Gastroesophageal sphincter (tissue), 4 donors: ENCODE data around the gene NUP98. TPM values are rescaled to one million over a fixed set of nuclear protein-coding genes. Genes with fewer than 3 reads are reported as not detected.
"Not testable (repeated sequence)": the region's sequence is repeated elsewhere in the genome, so short reads cannot be mapped to it uniquely, and the experiment has no call there.

Experiments
- ATAC-seq: fragments of 150-250 bp; one replicate; pipeline ENCODE4 v1.9.1; 2016; ENCODE audit warnings: mild to moderate bottlenecking, moderate library complexity
- H3K27ac ChIP-seq, 4 donors: fragments of 200-600 bp; sonication (generic) in 3 of 4; 1 replicate in 3 of 4; 2 replicates in 1 of 4; pipeline ENCODE4 v1.5.1; 2016 to 2019
- H3K27me3 ChIP-seq: fragments of 200-600 bp; sonication (generic); one replicate; pipeline ENCODE4 v1.5.1; 2019
- H3K36me3 ChIP-seq, 2 donors: fragments of 200-600 bp; sonication (generic); one replicate each; pipeline ENCODE4 v1.5.1; 2019; ENCODE audit warnings: control low read depth in 1 of 2
- H3K4me1 ChIP-seq, 3 donors: fragments of 200-600 bp; sonication (generic); 1 replicate in 2 of 3; 2 replicates in 1 of 3; pipeline ENCODE4 v1.5.1; 2016 to 2019; ENCODE audit warnings: control low read depth in 2 of 3
- H3K4me3 ChIP-seq, 2 donors: fragments of 200-600 bp; sonication (generic); one replicate each; pipeline ENCODE4 v1.5.1; 2019; ENCODE audit warnings: mild to moderate bottlenecking in 1 of 2, moderate library complexity in 1 of 2
- H3K9me3 ChIP-seq, 3 donors: fragments of 200-600 bp; sonication (generic); one replicate each; pipeline ENCODE4 v1.5.1; 2017 to 2019; ENCODE audit warnings: control low read depth in 2 of 3
- CTCF ChIP-seq, 4 experiments: fragments of 200-600 bp in 2 of 4; fragments of 450-650 bp in 2 of 4; sonication (generic) in 1 of 4; IDR thresholded peaks; one replicate each; pipeline ENCODE4 v1.5.1; 2017 to 2019; ENCODE audit warnings: antibody characterized with exemption in 4 of 4, mild to moderate bottlenecking in 2 of 4, moderate library complexity in 2 of 4
- EP300 ChIP-seq: sonication (generic); formaldehyde crosslinking; IDR thresholded peaks from one replicate; pipeline ENCODE4 v1.6.1; 2017; ENCODE audit warnings: antibody characterized with exemption, mild to moderate bottlenecking
- POLR2A ChIP-seq, 2 donors: fragments of 450-650 bp; IDR thresholded peaks; one replicate each; pipeline ENCODE4 v1.6.1; 2017; ENCODE audit warnings: antibody characterized with exemption in 2 of 2, mild to moderate bottlenecking in 2 of 2, moderate library complexity in 1 of 2
- POLR2AphosphoS5 ChIP-seq: sonication (generic); formaldehyde crosslinking; IDR thresholded peaks from one replicate; pipeline ENCODE4 v1.6.1; 2017; ENCODE audit warnings: antibody characterized with exemption
- WGBS, 2 donors: methylation state at CpG; one replicate each; pipeline ENCODE4 v1.1.5; 2018; ENCODE audit warnings: low coverage in 1 of 2; 5-methylcytosine and 5-hydroxymethylcytosine counted together
- total RNA-seq, 4 donors: library from RNA; depleted of rRNA; stranded (reverse); fragments of >200 nt; gene quantifications; one replicate each; pipeline ENCODE4 v1.1.0, GENCODE V29; 2016

The NUP98 gene
- total RNA-seq, 4 donors from 2014 or later, result 72.1 to 141 (median 103) TPM

GRCh38 chr11:3781423-3781822 is 15.9 kb downstream of the NUP98 start:
- Histone ChIP-seq H3K4me1 (peaks cover 0 to 54% (median 0%) of the 10 kb centered on the region in 3 donors), H3K4me3 (no peak overlapping the region), H3K9me3 (no peaks in the 10 kb centered on the region), H3K27ac (peak overlapping the region in 1 of 4 donors; percentile 41), H3K36me3 (peaks cover 7 to 44% of the 10 kb centered on the region in 2 donors), H3K27me3 (no peaks in the 10 kb centered on the region)
- WGBS, 2 donors, result 3 to 7% methylated on average over 2 of the region's 2 CpGs
- ATAC-seq, result no peak
- TF ChIP-seq POLR2A (IDR thresholded peaks at IDR 0.05), result no peak
- TF ChIP-seq POLR2AphosphoS5, result peak; percentile 7
- no peak for TF ChIP-seq EP300

- WGBS, 2 donors, result 65% methylated on average over 6 to 7 of the region's 7 CpGs
- H3K36me3 ChIP-seq, result peaks cover 10 to 98% of the 10 kb centered on the region in 2 donors
- H3K4me3 ChIP-seq, result no peak overlapping the region
- H3K27ac ChIP-seq, result no peak overlapping the region
- no peak for ATAC-seq
- peaks cover 0 to 4% (median 0%) of the 10 kb centered on the region in 3 donors for H3K4me1 ChIP-seq
- H3K9me3 ChIP-seq, result no peaks in the 10 kb centered on the region
- no peak for TF ChIP-seq EP300
- no peak for TF ChIP-seq POLR2AphosphoS5
- no peak for TF ChIP-seq CTCF (IDR thresholded peaks at IDR 0.05)
- TF ChIP-seq POLR2A (IDR thresholded peaks at IDR 0.05), result no peak
- H3K27me3 ChIP-seq, result no peaks in the 10 kb centered on the region
Measured at GRCh38 chr11:3775736-3776406, 21.5 kb downstream of the NUP98 start.

GRCh38 chr11:3773180-3773579 is 24.2 kb downstream of the NUP98 start:
- Histone ChIP-seq H3K4me1 (no peaks in the 10 kb centered on the region), H3K9me3 (no peaks in the 10 kb centered on the region), H3K27me3 (no peaks in the 10 kb centered on the region), H3K36me3 (peaks cover 4 to 99% of the 10 kb centered on the region in 2 donors), H3K27ac (no peak overlapping the region), H3K4me3 (no peak overlapping the region)
- 84 to 86% methylated on average over 4 of the region's 4 CpGs for WGBS, 2 donors
- TF ChIP-seq POLR2AphosphoS5 (no peak), POLR2A (IDR thresholded peaks at IDR 0.05) (no peak), CTCF (IDR thresholded peaks at IDR 0.05) (no peak)
- no peak for ATAC-seq

GRCh38 chr11:3767536-3767935 is 29.8 kb downstream of the NUP98 start:
- no peaks in the 10 kb centered on the region for H3K27me3 ChIP-seq
- peaks cover 11 to 100% of the 10 kb centered on the region in 2 donors for H3K36me3 ChIP-seq
- H3K4me1 ChIP-seq, result no peaks in the 10 kb centered on the region
- no peak overlapping the region for H3K4me3 ChIP-seq
- TF ChIP-seq POLR2A (IDR thresholded peaks at IDR 0.05), result no peak
- no peak for TF ChIP-seq CTCF (IDR thresholded peaks at IDR 0.05)
- no peak for TF ChIP-seq EP300
- no peak for TF ChIP-seq POLR2AphosphoS5
- H3K9me3 ChIP-seq, result no peaks in the 10 kb centered on the region
- no peak overlapping the region for H3K27ac ChIP-seq
- WGBS, 2 donors, result 50 to 62% methylated on average over 3 of the region's 3 CpGs
- ATAC-seq, result no peak

GRCh38 chr11:3766836-3767235 is 30.5 kb downstream of the NUP98 start:
- WGBS, 2 donors, result 79 to 80% methylated on average over 6 to 8 of the region's 9 CpGs

GRCh38 chr11:3764266-3764665 is 33.1 kb downstream of the NUP98 start:
- Histone ChIP-seq H3K27ac (no peak overlapping the region), H3K4me3 (no peak overlapping the region), H3K9me3 (no peaks in the 10 kb centered on the region), H3K36me3 (peaks cover 8 to 100% of the 10 kb centered on the region in 2 donors), H3K27me3 (no peaks in the 10 kb centered on the region), H3K4me1 (no peaks in the 10 kb centered on the region)
- TF ChIP-seq CTCF (IDR thresholded peaks at IDR 0.05), result no peak
- no peak for TF ChIP-seq POLR2AphosphoS5
- TF ChIP-seq EP300, result no peak
- no peak for TF ChIP-seq POLR2A (IDR thresholded peaks at IDR 0.05)
- WGBS, 2 donors, result 92 to 95% methylated on average over 2 to 4 of the region's 4 CpGs
- no peak for ATAC-seq

More at GRCh38 chr11:3766836-3767235, 30.5 kb downstream of the NUP98 start:
- not testable (repeated sequence) for H3K4me1 ChIP-seq, H3K9me3 ChIP-seq, H3K27ac ChIP-seq, H3K27me3 ChIP-seq, ATAC-seq, H3K4me3 ChIP-seq
- peaks cover 11 to 100% of the 10 kb centered on the region in 2 donors for H3K36me3 ChIP-seq
